Fibroblast of villous mesenchyme (primary cell): ENCODE data around the gene NAMPT. TPM values are rescaled to one million over a fixed set of nuclear protein-coding genes. Genes with fewer than 3 reads are reported as not detected.

ENCODE experiments used
- DNase-seq: peaks from one replicate; pipeline ENCODE4 v3.0.0-alpha.2; 2010; ENCODE audit warnings: low read depth
- H3K4me3 ChIP-seq: 2 replicates; pipeline ENCODE4 v1.5.1; 2011; ENCODE audit warnings: low read depth, mild to moderate bottlenecking, low read length
- small RNA-seq: library from RNA; depleted of rRNA; stranded (forward); fragments of <200 nt; gene quantifications from one replicate; pipeline ENCODE3, GENCODE V24; 2012
- total RNA-seq: library from RNA; depleted of rRNA; stranded (reverse); fragments of >200 nt; gene quantifications from 2 replicates; pipeline ENCODE4 v1.2.3, GENCODE V29; 2012
- TF ChIP-seq, protein P1 (sequence below): IDR thresholded peaks from 2 replicates; pipeline ENCODE4 v1.5.1; 2012; ENCODE audit warnings: low read depth, mild to moderate bottlenecking, low read length; ENCODE audit not compliant: insufficient read depth

Gene NAMPT
- total RNA-seq, 1 donor, result 180 TPM

GRCh38 chr7:106203473-106203872, 81.3 kb downstream of the NAMPT start:
- no peak overlapping the region for H3K4me3 ChIP-seq
- TF ChIP-seq, protein P1, sequence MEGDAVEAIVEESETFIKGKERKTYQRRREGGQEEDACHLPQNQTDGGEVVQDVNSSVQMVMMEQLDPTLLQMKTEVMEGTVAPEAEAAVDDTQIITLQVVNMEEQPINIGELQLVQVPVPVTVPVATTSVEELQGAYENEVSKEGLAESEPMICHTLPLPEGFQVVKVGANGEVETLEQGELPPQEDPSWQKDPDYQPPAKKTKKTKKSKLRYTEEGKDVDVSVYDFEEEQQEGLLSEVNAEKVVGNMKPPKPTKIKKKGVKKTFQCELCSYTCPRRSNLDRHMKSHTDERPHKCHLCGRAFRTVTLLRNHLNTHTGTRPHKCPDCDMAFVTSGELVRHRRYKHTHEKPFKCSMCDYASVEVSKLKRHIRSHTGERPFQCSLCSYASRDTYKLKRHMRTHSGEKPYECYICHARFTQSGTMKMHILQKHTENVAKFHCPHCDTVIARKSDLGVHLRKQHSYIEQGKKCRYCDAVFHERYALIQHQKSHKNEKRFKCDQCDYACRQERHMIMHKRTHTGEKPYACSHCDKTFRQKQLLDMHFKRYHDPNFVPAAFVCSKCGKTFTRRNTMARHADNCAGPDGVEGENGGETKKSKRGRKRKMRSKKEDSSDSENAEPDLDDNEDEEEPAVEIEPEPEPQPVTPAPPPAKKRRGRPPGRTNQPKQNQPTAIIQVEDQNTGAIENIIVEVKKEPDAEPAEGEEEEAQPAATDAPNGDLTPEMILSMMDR, result no peak
- no peak for DNase-seq

DNA sequence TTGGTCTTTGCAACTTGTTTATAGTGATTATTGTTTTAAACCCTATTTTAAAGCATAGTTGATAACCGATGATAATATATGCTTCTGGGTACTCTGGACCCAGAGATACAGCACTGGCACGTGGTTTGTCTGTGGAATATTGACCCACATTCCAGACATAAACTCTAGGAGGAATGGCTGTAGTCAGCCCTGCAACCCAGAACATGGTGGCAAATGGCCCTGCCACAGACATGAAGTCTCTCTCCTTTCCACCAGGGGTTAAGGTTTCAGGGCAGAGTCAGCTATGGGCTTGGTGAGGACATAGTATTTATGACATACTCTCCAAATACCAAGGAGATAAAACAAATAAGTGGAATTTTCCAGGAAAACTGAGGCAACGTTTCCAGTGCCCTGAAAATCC, 83.6 kb downstream of the NAMPT start:
- TF ChIP-seq, protein P1, result no peak
- DNase-seq, result peak; percentile 39

DNA sequence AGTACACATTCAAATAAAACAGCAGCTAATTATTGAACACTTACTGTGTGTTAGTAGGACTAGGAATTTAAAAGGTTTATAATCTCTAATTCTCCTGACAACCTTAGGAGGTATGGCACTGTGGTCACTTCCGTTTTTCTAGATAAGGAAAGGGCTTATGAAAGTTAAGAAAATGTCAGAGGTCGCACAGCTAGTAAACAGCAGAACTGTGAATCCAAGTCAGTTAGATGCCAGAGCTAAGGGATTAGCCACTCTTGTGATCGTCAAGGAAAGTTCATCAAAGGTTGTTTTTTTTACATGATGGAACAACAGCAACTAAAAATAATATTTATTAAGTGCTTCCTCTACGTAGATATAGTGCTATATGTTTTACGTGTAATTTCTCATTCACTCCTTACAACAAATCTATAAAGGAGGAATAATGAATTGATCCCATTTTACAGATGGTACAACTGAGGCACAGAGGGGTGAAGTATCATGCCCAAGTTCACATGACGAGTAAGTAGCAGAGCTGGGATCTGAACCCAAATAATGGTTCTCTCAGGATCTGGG, 84.9 kb downstream of the NAMPT start:
- DNase-seq, result peak; percentile 83
- TF ChIP-seq, protein P1, result no peak
- H3K4me3 ChIP-seq, result no peak overlapping the region

More for the DNA sequence above, 83.6 kb downstream of the NAMPT start:
- H3K4me3 ChIP-seq, result no peak overlapping the region

GRCh38 chr7:106199024-106199423, 85.8 kb downstream of the NAMPT start:
- DNase-seq, result no peak
- H3K4me3 ChIP-seq, result no peak overlapping the region
- TF ChIP-seq, protein P1, result no peak

Small RNA genes lying within 50 kb of the gene (small RNA-seq; reads per million reads assigned to genes)
- not detected for gene RNU6-392P

Other genes with a start within 250 kb of the NAMPT start
- 34.8 and 55.3 TPM in 2 replicates for gene SYPL1, start 172.7 kb downstream of the NAMPT start, total RNA-seq